ENCODE data around the gene EPAS1.

- TF ChIP-seq RAD21 (IDR thresholded peaks at IDR 0.05; ENCODE audit: low read length) = no peak
- TF ChIP-seq IRF3 (IDR thresholded peaks at IDR 0.05; ENCODE audit: low read depth, low read length) = no peak
- TF ChIP-seq ZBTB33 (IDR thresholded peaks at IDR 0.05; ENCODE audit: borderline replicate concordance, low read depth) = no peak
- TF ChIP-seq RCOR1 (IDR thresholded peaks at IDR 0.05; ENCODE audit: low read length) = no peak
- no peak for TF ChIP-seq CTCF (IDR thresholded peaks at IDR 0.05)
- TF ChIP-seq EZH2phosphoT487 (IDR thresholded peaks at IDR 0.05; ENCODE audit: borderline replicate concordance, low read depth) = no peak
- TF ChIP-seq SMC3 (IDR thresholded peaks at IDR 0.05; ENCODE audit: low read depth, low read length) = no peak
- TF ChIP-seq GABPA (IDR thresholded peaks at IDR 0.05; ENCODE audit: low read depth) = no peak
- TF ChIP-seq USF1 (IDR thresholded peaks at IDR 0.05; ENCODE audit: borderline replicate concordance, low read depth) = no peak
- no peak for TF ChIP-seq TAF1 (IDR thresholded peaks at IDR 0.05; ENCODE audit: borderline replicate concordance, low read depth, low read length)
- TF ChIP-seq TCF12 (IDR thresholded peaks at IDR 0.05) = no peak
- no peak for TF ChIP-seq MAX (IDR thresholded peaks at IDR 0.05; ENCODE audit: low read depth)
These were observed 81.4 kb downstream of the EPAS1 start for GRCh38 chr2:46378616-46379015.
